SK-N-SH (cell line): ENCODE measurements around the gene NIPAL4. TPM values are rescaled to one million over a fixed set of nuclear protein-coding genes. Genes with fewer than 3 reads are reported as not detected.

Experiments
- CTCF ChIA-PET: fragments of 300-600, 350-600 bp; formaldehyde crosslinking; extraction: SDS; loops from one replicate; lab custom pipeline; 2021; lab: Yijun Ruan, JAX
- POLR2A ChIA-PET: fragments of 350-600 bp; sonication (Branson Sonifier 250); formaldehyde crosslinking; extraction: SDS; loops from one replicate; lab custom pipeline; 2020; ENCODE audit warnings: antibody characterized with exemption, inconsistent platforms; lab: Yijun Ruan, JAX
- DNase-seq: peaks from one replicate; pipeline ENCODE4 v3.0.0; 2012
- H2AFZ ChIP-seq: fragments of 200-600 bp; sonication (generic); 2 replicates; pipeline ENCODE4 v1.8.1; 2016; ENCODE audit warnings: antibody characterized with exemption, mild to moderate bottlenecking, low read depth
- H3F3A ChIP-seq: fragments of 200-600 bp; sonication (generic); replicated peaks from 2 replicates; pipeline ENCODE3; 2016; ENCODE audit warnings: antibody characterized with exemption, mild to moderate bottlenecking; ENCODE audit not compliant: insufficient read depth
- H3K27ac ChIP-seq, 2 experiments: fragments of 200-500 bp in 1 of 2; fragments of 200-600 bp in 1 of 2; sonication (Bioruptor generic) in 1 of 2; sonication (generic), shearing (Covaris generic) in 1 of 2; 2 replicates each; pipeline versions ENCODE4 v1.5.1 to v1.6.1; 2014 to 2016; ENCODE audit warnings: low read depth in 2 of 2, inconsistent platforms in 1 of 2, low read length in 1 of 2, mild to moderate bottlenecking in 1 of 2, mixed read lengths in 1 of 2
- H3K27me3 ChIP-seq: fragments of 200-600 bp; sonication (generic), shearing (Covaris generic); 2 replicates; pipeline ENCODE4 v1.6.1; 2016; ENCODE audit warnings: mixed run types; ENCODE audit not compliant: insufficient read depth
- H3K36me3 ChIP-seq, 2 experiments: fragments of 200-500 bp in 1 of 2; fragments of 200-600 bp in 1 of 2; sonication (Bioruptor generic) in 1 of 2; sonication (generic) in 1 of 2; replicated peaks in 1 of 2; 2 replicates each; pipeline versions ENCODE3 to v1.5.1; 2014 to 2016; ENCODE audit warnings: low read length in 1 of 2, mild to moderate bottlenecking in 1 of 2; ENCODE audit not compliant: insufficient read depth in 2 of 2, control insufficient read depth in 1 of 2
- H3K4me1 ChIP-seq, 2 experiments: fragments of 200-500 bp in 1 of 2; fragments of 200-600 bp in 1 of 2; sonication (Bioruptor generic) in 1 of 2; sonication (generic), shearing (Covaris generic) in 1 of 2; 2 replicates each; pipeline versions ENCODE4 v1.5.1 to v1.6.1; 2014 to 2016; ENCODE audit warnings: low read depth in 1 of 2, low read length in 1 of 2, mixed run types in 1 of 2; ENCODE audit not compliant: insufficient read depth in 2 of 2, control insufficient read depth in 1 of 2
- H3K4me2 ChIP-seq: fragments of 200-600 bp; sonication (generic), shearing (Covaris generic); 2 replicates; pipeline ENCODE4 v1.6.1; 2017; ENCODE audit warnings: mixed run types
- H3K4me3 ChIP-seq, 2 experiments: fragments of 200-500 bp in 1 of 2; fragments of 200-600 bp in 1 of 2; sonication (Bioruptor generic) in 1 of 2; sonication (generic), shearing (Covaris generic) in 1 of 2; 2 replicates each; pipeline versions ENCODE4 v1.5.1 to v1.8.1; 2014 to 2016; ENCODE audit warnings: low read depth in 2 of 2, inconsistent platforms in 1 of 2, low read length in 1 of 2, mild to moderate bottlenecking in 1 of 2, mixed read lengths in 1 of 2, moderate library complexity in 1 of 2
- H3K79me2 ChIP-seq: fragments of 200-600 bp; sonication (generic); 2 replicates; pipeline ENCODE4 v1.8.1; 2017; ENCODE audit warnings: mild to moderate bottlenecking; ENCODE audit not compliant: insufficient read depth
- H3K9ac ChIP-seq: fragments of 200-600 bp; sonication (generic); 2 replicates; pipeline ENCODE4 v1.6.1; 2017; ENCODE audit warnings: mixed run types
- H3K9me2 ChIP-seq: fragments of 200-600 bp; sonication (generic); 2 replicates; pipeline ENCODE4 v1.6.1; 2017; ENCODE audit warnings: mixed run types
- H3K9me3 ChIP-seq: fragments of 200-600 bp; sonication (generic); 2 replicates; pipeline ENCODE4 v1.6.1; 2017; ENCODE audit warnings: mixed run types, mild to moderate bottlenecking, moderate library complexity
- H4K20me1 ChIP-seq: fragments of 200-600 bp; sonication (generic); 2 replicates; pipeline ENCODE4 v1.6.1; 2017; ENCODE audit warnings: mild to moderate bottlenecking, mixed run types; ENCODE audit not compliant: insufficient read depth
- CHD2 ChIP-seq: fragments of 150-350 bp; IDR thresholded peaks from 2 replicates; pipeline ENCODE4 v1.6.1; 2018; ENCODE audit warnings: low read length; ENCODE audit not compliant: partially characterized antibody
- ELF1 ChIP-seq: IDR thresholded peaks from 2 replicates; pipeline ENCODE4 v1.4.0; 2012
- EZH2phosphoT487 ChIP-seq: fragments of 200-600 bp; sonication (generic); IDR thresholded peaks from 2 replicates; pipeline ENCODE4 v1.6.1; 2017; ENCODE audit warnings: low read depth, mixed run types, mild to moderate bottlenecking, antibody characterized with exemption, moderate library complexity, borderline replicate concordance
- FOSL2 ChIP-seq: IDR thresholded peaks from 2 replicates; pipeline ENCODE4 v1.4.0; 2012; ENCODE audit warnings: low read depth, mild to moderate bottlenecking, moderate library complexity, borderline replicate concordance
- FOXJ3 ChIP-seq: sonication (generic); formaldehyde crosslinking; IDR thresholded peaks from 2 replicates; pipeline ENCODE4 v1.5.1; 2020; ENCODE audit warnings: mild to moderate bottlenecking, missing genetic modification reagents
- JUND ChIP-seq: IDR thresholded peaks from 2 replicates; pipeline ENCODE4 v1.4.0; 2012
- MAX ChIP-seq: IDR thresholded peaks from 2 replicates; pipeline ENCODE4 v1.4.0; 2012; ENCODE audit warnings: low read depth
- MEF2A ChIP-seq: IDR thresholded peaks from 2 replicates; pipeline ENCODE4 v1.4.0; 2012; ENCODE audit warnings: low read depth, borderline replicate concordance
- MXI1 ChIP-seq: IDR thresholded peaks from 2 replicates; pipeline ENCODE4 v1.6.1; 2012; ENCODE audit warnings: mild to moderate bottlenecking, low read depth, low read length, improper control_type of control experiment
- PBX3 ChIP-seq: IDR thresholded peaks from 2 replicates; pipeline ENCODE4; 2012
- RAD21 ChIP-seq: IDR thresholded peaks from 2 replicates; pipeline ENCODE4 v1.6.1; 2012; ENCODE audit warnings: mild to moderate bottlenecking, low read length
- RCOR1 ChIP-seq: fragments of 150-350 bp; IDR thresholded peaks from 2 replicates; pipeline ENCODE4 v1.6.1; 2017; ENCODE audit warnings: antibody characterized with exemption, low read length
- SIN3A ChIP-seq: IDR thresholded peaks from 2 replicates; pipeline ENCODE4 v1.6.1; 2012; ENCODE audit warnings: low read depth, mild to moderate bottlenecking, low read length, moderate library complexity, borderline replicate concordance
- TAF1 ChIP-seq: IDR thresholded peaks from 2 replicates; pipeline ENCODE4 v1.6.1; 2012; ENCODE audit warnings: low read depth, mild to moderate bottlenecking, low read length, moderate library complexity, borderline replicate concordance
- TEAD4 ChIP-seq: IDR thresholded peaks from 2 replicates; pipeline ENCODE4 v1.4.0; 2012; ENCODE audit warnings: mild to moderate bottlenecking, borderline replicate concordance; ENCODE audit not compliant: insufficient read depth
- WGBS: methylation state at CpG from one replicate; pipeline ENCODE4 v1.1.6; 2017; ENCODE audit warnings: low lambda C conversion rate; 5-methylcytosine and 5-hydroxymethylcytosine counted together
- polyA plus RNA-seq, 3 experiments: library from polyadenylated mRNA; depleted of rRNA; stranded (reverse); fragments of >200 nt; gene quantifications; 2 replicates each; pipeline ENCODE4 v1.2.3, GENCODE V29; 2012
- TF ChIP-seq, protein P1 (sequence below): fragments of 150-350 bp; IDR thresholded peaks from 2 replicates; pipeline ENCODE4 v1.6.1; 2017; ENCODE audit warnings: antibody characterized with exemption, low read length, low read depth, borderline replicate concordance
- TF ChIP-seq, protein P2 (sequence below): IDR thresholded peaks from 2 replicates; pipeline ENCODE4 v1.6.1; 2012; ENCODE audit warnings: mild to moderate bottlenecking, low read depth, low read length, moderate library complexity
- TF ChIP-seq, protein P3 (sequence below): IDR thresholded peaks from 2 replicates; pipeline ENCODE4 v1.4.0; 2012; ENCODE audit warnings: low read depth, borderline replicate concordance

Gene NIPAL4
- polyA plus RNA-seq, 1 of the 3 experiments (the other 2 are of a cell fraction): 2.3 TPM

DNA sequence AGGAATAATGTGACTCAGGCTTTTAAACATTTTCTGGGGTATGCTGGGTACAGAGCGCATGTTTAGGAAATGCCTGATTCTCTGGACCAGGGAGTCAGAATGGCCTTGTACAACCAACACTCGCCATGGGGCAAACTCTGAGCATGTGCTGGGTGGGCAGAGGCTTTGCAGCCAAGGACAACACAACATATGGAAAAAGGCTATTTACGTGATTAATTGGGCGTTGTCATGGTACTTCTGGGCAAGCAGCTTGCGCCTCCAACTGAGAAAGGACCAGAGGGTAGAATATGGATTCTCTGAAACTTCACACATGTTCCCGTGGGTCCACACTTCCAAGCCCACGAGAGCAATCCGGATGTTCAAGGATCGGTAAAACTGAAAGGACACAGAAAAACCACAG lies 49.1 kb downstream of the NIPAL4 start (continued):
- TF ChIP-seq, protein P1, sequence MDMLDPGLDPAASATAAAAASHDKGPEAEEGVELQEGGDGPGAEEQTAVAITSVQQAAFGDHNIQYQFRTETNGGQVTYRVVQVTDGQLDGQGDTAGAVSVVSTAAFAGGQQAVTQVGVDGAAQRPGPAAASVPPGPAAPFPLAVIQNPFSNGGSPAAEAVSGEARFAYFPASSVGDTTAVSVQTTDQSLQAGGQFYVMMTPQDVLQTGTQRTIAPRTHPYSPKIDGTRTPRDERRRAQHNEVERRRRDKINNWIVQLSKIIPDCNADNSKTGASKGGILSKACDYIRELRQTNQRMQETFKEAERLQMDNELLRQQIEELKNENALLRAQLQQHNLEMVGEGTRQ: no peak
- TF ChIP-seq, all 33 proteins: peak for 0

DNA sequence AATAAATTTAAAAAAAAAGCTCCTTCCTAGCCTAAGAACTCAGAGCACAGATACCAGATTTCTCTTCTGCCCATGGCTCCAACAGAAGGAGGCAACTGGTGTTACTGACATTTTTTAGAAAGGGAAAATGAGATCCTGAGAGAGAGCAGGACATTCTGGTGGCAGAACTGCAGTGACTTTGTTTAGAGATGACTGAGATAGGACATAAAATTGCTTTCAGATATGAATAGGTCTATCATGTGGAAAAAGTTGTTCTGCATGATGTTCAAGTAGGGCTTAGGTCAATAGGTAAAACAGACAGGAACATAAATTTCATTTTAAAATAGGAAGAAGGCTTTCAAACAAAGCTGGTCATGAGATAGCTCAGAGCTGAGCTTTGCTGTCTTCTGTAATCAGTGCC lies 49.6 kb downstream of the NIPAL4 start:
- H3K27me3 ChIP-seq: no peaks in the 10 kb centered on the region
- DNase-seq: no peak
- peaks cover 35% of the 10 kb centered on the region for H3F3A ChIP-seq
- no peak overlapping the region for H2AFZ ChIP-seq
- no peak overlapping the region for H3K4me2 ChIP-seq
- H3K79me2 ChIP-seq: peaks cover 75% of the 10 kb centered on the region
- H3K36me3 ChIP-seq: peaks cover 42 to 69% of the 10 kb centered on the region in 2 experiments
- no peak overlapping the region for H3K9ac ChIP-seq
- ChIA-PET CTCF (interaction anchor here (1.0 kb wide), 1 partner anchor 39 kb away, joined by 3 read pairs; no protein-coding TSS in a partner anchor), POLR2A (no interaction called here)
- H3K9me3 ChIP-seq: no peaks in the 10 kb centered on the region
- H4K20me1 ChIP-seq: peaks cover 7% of the 10 kb centered on the region; the same call in 1 of the 2 replicates
- peaks cover 0 to 20% of the 10 kb centered on the region in 2 experiments; a peak in 3 of 4 replicates for H3K4me1 ChIP-seq
- no peaks in the 10 kb centered on the region for H3K9me2 ChIP-seq
- H3K4me3 ChIP-seq: no peak overlapping the region
- peak overlapping the region in 1 of 2 experiments; percentile 98; a peak in 1 of 4 replicates for H3K27ac ChIP-seq
- TF ChIP-seq MXI1 (no peak), EZH2phosphoT487 (no peak), FOSL2 (no peak), TAF1 (no peak), RCOR1 (no peak), CHD2 (no peak), JUND (no peak), TEAD4 (no peak), SIN3A (no peak), MEF2A (no peak), ELF1 (no peak)
- TF ChIP-seq, protein P1: no peak

DNA sequence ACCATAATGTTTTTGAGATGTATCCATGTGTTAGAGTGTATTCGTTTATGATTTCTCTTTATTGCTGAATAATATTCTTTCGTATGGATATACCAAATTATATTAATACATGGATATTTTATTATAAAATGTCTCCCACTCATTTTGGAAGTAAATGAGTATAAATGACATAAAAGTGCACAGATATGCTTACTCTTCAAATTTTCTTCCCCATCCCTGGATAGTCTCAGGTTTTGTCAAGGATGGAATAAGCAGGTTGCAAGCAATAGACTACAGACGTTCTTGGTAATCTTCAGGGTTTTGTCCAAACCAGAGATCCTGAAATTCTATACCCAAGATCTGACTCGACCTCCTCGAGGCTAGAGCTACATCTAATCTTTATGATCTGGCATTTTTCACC lies 50.7 kb downstream of the NIPAL4 start:
- Histone ChIP-seq H3K9ac (peak overlapping the region; percentile 64; the same call in 1 of the 2 replicates), H3K9me2 (no peaks in the 10 kb centered on the region), H4K20me1 (peaks cover 7% of the 10 kb centered on the region; the same call in 1 of the 2 replicates), H3K27ac (peak overlapping the region in 1 of 2 experiments; percentile 98; a peak in 3 of 4 replicates), H3K27me3 (no peaks in the 10 kb centered on the region), H3K79me2 (peaks cover 76% of the 10 kb centered on the region), H3K36me3 (peaks cover 37 to 74% of the 10 kb centered on the region in 2 experiments), H3K4me2 (peak overlapping the region; percentile 58), H2AFZ (no peak overlapping the region), H3K9me3 (no peaks in the 10 kb centered on the region), H3K4me1 (peaks cover 3 to 22% of the 10 kb centered on the region in 2 experiments), H3K4me3 (no peak overlapping the region), H3F3A (peaks cover 46% of the 10 kb centered on the region)
- ChIA-PET CTCF (no interaction called here), POLR2A (no interaction called here)
- no peak for DNase-seq
- WGBS: 79% methylated on average over 5 of the region's 5 CpGs
- TF ChIP-seq FOXJ3 (CRISPR knock-in tag): no peak
- TF ChIP-seq MAX: no peak
- no peak for TF ChIP-seq PBX3
- no peak for TF ChIP-seq RAD21
- TF ChIP-seq, protein P2, sequence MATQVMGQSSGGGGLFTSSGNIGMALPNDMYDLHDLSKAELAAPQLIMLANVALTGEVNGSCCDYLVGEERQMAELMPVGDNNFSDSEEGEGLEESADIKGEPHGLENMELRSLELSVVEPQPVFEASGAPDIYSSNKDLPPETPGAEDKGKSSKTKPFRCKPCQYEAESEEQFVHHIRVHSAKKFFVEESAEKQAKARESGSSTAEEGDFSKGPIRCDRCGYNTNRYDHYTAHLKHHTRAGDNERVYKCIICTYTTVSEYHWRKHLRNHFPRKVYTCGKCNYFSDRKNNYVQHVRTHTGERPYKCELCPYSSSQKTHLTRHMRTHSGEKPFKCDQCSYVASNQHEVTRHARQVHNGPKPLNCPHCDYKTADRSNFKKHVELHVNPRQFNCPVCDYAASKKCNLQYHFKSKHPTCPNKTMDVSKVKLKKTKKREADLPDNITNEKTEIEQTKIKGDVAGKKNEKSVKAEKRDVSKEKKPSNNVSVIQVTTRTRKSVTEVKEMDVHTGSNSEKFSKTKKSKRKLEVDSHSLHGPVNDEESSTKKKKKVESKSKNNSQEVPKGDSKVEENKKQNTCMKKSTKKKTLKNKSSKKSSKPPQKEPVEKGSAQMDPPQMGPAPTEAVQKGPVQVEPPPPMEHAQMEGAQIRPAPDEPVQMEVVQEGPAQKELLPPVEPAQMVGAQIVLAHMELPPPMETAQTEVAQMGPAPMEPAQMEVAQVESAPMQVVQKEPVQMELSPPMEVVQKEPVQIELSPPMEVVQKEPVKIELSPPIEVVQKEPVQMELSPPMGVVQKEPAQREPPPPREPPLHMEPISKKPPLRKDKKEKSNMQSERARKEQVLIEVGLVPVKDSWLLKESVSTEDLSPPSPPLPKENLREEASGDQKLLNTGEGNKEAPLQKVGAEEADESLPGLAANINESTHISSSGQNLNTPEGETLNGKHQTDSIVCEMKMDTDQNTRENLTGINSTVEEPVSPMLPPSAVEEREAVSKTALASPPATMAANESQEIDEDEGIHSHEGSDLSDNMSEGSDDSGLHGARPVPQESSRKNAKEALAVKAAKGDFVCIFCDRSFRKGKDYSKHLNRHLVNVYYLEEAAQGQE: no peak
- TF ChIP-seq, protein P3, sequence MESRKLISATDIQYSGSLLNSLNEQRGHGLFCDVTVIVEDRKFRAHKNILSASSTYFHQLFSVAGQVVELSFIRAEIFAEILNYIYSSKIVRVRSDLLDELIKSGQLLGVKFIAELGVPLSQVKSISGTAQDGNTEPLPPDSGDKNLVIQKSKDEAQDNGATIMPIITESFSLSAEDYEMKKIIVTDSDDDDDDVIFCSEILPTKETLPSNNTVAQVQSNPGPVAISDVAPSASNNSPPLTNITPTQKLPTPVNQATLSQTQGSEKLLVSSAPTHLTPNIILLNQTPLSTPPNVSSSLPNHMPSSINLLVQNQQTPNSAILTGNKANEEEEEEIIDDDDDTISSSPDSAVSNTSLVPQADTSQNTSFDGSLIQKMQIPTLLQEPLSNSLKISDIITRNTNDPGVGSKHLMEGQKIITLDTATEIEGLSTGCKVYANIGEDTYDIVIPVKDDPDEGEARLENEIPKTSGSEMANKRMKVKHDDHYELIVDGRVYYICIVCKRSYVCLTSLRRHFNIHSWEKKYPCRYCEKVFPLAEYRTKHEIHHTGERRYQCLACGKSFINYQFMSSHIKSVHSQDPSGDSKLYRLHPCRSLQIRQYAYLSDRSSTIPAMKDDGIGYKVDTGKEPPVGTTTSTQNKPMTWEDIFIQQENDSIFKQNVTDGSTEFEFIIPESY: no peak
